Cardiac muscle cell (in vitro differentiated cells and primary cell): ENCODE data around the gene HOXD3. TPM values are rescaled to one million over a fixed set of nuclear protein-coding genes. Genes with fewer than 3 reads are reported as not detected.

Experiments
- DNase-seq, 2 donors: peaks; one replicate each; pipeline versions ENCODE4 v3.0.0 to v3.0.0-alpha.2; 2010 to 2017; ENCODE audit warnings: low read depth in 1 of 2, low spot score in 1 of 2
- H3K27ac ChIP-seq: fragments of 200-600 bp; sonication (generic); 2 replicates; pipeline ENCODE4 v1.5.1; 2016
- H3K27me3 ChIP-seq: fragments of 200-600 bp; sonication (generic); 2 replicates; pipeline ENCODE4 v1.6.0; 2016; ENCODE audit warnings: control low read depth
- H3K36me3 ChIP-seq: fragments of 200-600 bp; sonication (generic); 2 replicates; pipeline ENCODE4 v1.5.1; 2016; ENCODE audit warnings: control low read depth
- H3K4me1 ChIP-seq: fragments of 200-600 bp; sonication (generic); 2 replicates; pipeline ENCODE4 v1.8.1; 2017; ENCODE audit warnings: low read depth, mild to moderate bottlenecking, mixed run types
- H3K4me3 ChIP-seq: fragments of 200-600 bp; sonication (generic); 2 replicates; pipeline ENCODE4 v1.5.1; 2016; ENCODE audit warnings: mild to moderate bottlenecking
- H3K9me3 ChIP-seq: fragments of 200-600 bp; sonication (generic); 2 replicates; pipeline ENCODE4 v1.5.1; 2017; ENCODE audit warnings: low read depth, mild to moderate bottlenecking, control low read depth
- CTCF ChIP-seq: IDR thresholded peaks from 2 replicates; pipeline ENCODE4 v1.5.1; 2012; ENCODE audit warnings: low read depth, mild to moderate bottlenecking, low read length
- polyA plus RNA-seq: library from polyadenylated mRNA; unstranded; fragments of >200 nt; fragmentation: Nextera tagmentation; extraction: Ambion mirVana; gene quantifications from 2 replicates; pipeline ENCODE4 v1.2.1, GENCODE V29; 2016
- total RNA-seq: library from RNA; depleted of rRNA; stranded (reverse); fragments of >200 nt; gene quantifications from 2 replicates; pipeline ENCODE4 v1.2.3, GENCODE V29; 2016

The HOXD3 gene
- total and polyA plus RNA-seq, 2 experiments from 2014 or later, result 0.12 TPM; not detected in 1

GRCh38 chr2:176164611-176165369 is 7.7 kb downstream of the HOXD3 start:
- no peaks in the 10 kb centered on the region for H3K9me3 ChIP-seq
- H3K36me3 ChIP-seq, result no peaks in the 10 kb centered on the region
- no peak overlapping the region for H3K27ac ChIP-seq
- DNase-seq, result no peak
- no peak for TF ChIP-seq CTCF
- no peak overlapping the region for H3K4me3 ChIP-seq
- no peaks in the 10 kb centered on the region for H3K4me1 ChIP-seq
- peaks cover 100% of the 10 kb centered on the region for H3K27me3 ChIP-seq

- Histone ChIP-seq H3K36me3 (no peaks in the 10 kb centered on the region), H3K9me3 (no peaks in the 10 kb centered on the region), H3K27ac (no peak overlapping the region), H3K4me3 (no peak overlapping the region), H3K27me3 (peaks cover 100% of the 10 kb centered on the region), H3K4me1 (no peaks in the 10 kb centered on the region)
- no peak for DNase-seq
- TF ChIP-seq CTCF, result no peak
Observed at GRCh38 chr2:176165370-176166050, 8.4 kb downstream of the HOXD3 start.

DNA sequence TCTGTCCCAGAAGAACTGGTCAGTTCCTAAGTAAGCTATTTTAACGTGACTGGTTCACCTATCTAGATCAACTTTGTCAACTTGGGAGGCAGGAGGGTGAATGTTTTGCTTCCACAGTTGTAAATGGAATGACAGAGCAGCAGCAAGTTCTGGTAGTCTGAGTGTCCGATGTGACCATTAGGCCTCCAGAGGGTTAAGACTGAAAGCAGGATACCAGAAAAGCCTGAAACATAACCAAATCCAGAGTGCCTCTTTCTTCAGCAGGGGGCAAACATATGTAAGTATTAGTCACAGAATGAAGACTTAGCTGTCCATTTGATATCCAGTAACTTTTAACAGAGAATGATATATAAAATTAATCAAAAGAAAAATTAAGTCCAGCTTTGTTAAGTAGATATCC is 9.2 kb downstream of the HOXD3 start:
- TF ChIP-seq CTCF, result no peak
- no peaks in the 10 kb centered on the region for H3K9me3 ChIP-seq
- peaks cover 100% of the 10 kb centered on the region for H3K27me3 ChIP-seq
- no peak for DNase-seq
- no peak overlapping the region for H3K4me3 ChIP-seq
- no peaks in the 10 kb centered on the region for H3K4me1 ChIP-seq
- no peak overlapping the region for H3K27ac ChIP-seq
- H3K36me3 ChIP-seq, result no peaks in the 10 kb centered on the region

GRCh38 chr2:176167398-176167797 is 10.3 kb downstream of the HOXD3 start:
- H3K27me3 ChIP-seq, result peaks cover 100% of the 10 kb centered on the region
- no peak for TF ChIP-seq CTCF
- H3K27ac ChIP-seq, result no peak overlapping the region
- no peaks in the 10 kb centered on the region for H3K9me3 ChIP-seq
- no peak overlapping the region for H3K4me3 ChIP-seq
- H3K36me3 ChIP-seq, result no peaks in the 10 kb centered on the region
- DNase-seq, result no peak
- no peaks in the 10 kb centered on the region for H3K4me1 ChIP-seq

GRCh38 chr2:176169181-176169580 is 12.1 kb downstream of the HOXD3 start:
- no peak for DNase-seq
- no peaks in the 10 kb centered on the region for H3K9me3 ChIP-seq
- H3K4me3 ChIP-seq, result no peak overlapping the region
- TF ChIP-seq CTCF, result no peak
- H3K27me3 ChIP-seq, result peaks cover 100% of the 10 kb centered on the region
- no peak overlapping the region for H3K27ac ChIP-seq
- no peaks in the 10 kb centered on the region for H3K4me1 ChIP-seq
- no peaks in the 10 kb centered on the region for H3K36me3 ChIP-seq
